Naive thymus-derived CD8-positive, alpha-beta T cell (primary cell): ENCODE measurements around the gene SSU72. TPM values are rescaled to one million over a fixed set of nuclear protein-coding genes. Genes with fewer than 3 reads are reported as not detected.

Source experiments
- ATAC-seq, 2 donors: fragments of 150-1000 bp; cut with Tn5 transposase in 1 of 2; sonication (Bioruptor Pico), chemical (Tn5 transposase) in 1 of 2; 1 replicate in 1 of 2; 2 replicates in 1 of 2; pipeline ENCODE4 v1.10.0; 2021; ENCODE audit warnings: mild to moderate bottlenecking in 2 of 2, moderate library complexity in 2 of 2
- POLR2A ChIA-PET: fragments of 350-600 bp; sonication (Branson Sonifier 250); formaldehyde crosslinking; loops from one replicate; lab custom pipeline; 2021; ENCODE audit warnings: antibody characterized with exemption; lab: Charles Lee
- DNase-seq, 10 donors: peaks; one replicate each; pipeline versions ENCODE4 v3.0.0 to v3.0.0-alpha.2; 2020 to 2022
- H3K27ac Mint-ChIP-seq, 10 donors: one replicate each; pipeline ENCODE4 v1.8.0; 2020 to 2022; ENCODE audit warnings: mild to moderate bottlenecking in 10 of 10, mixed read lengths in 10 of 10, moderate library complexity in 4 of 10, inconsistent platforms in 1 of 10
- H3K27me3 Mint-ChIP-seq, 5 donors: one replicate each; pipeline ENCODE4 v1.8.0; 2021 to 2022; ENCODE audit warnings: mixed read lengths in 5 of 5
- H3K36me3 Mint-ChIP-seq, 3 donors: one replicate each; pipeline ENCODE4 v1.8.0; 2020 to 2022; ENCODE audit warnings: mixed read lengths in 3 of 3, mild to moderate bottlenecking in 2 of 3, inconsistent platforms in 1 of 3
- H3K4me1 Mint-ChIP-seq, 4 donors: one replicate each; pipeline ENCODE4 v1.8.0; 2021 to 2022; ENCODE audit warnings: mixed read lengths in 4 of 4
- H3K4me3 Mint-ChIP-seq, 10 donors: one replicate each; pipeline ENCODE4 v1.8.0; 2020 to 2022; ENCODE audit warnings: mild to moderate bottlenecking in 10 of 10, mixed read lengths in 10 of 10, moderate library complexity in 6 of 10, inconsistent platforms in 1 of 10
- H3K9me3 Mint-ChIP-seq, 9 donors: one replicate each; pipeline ENCODE4 v1.8.0; 2020 to 2022; ENCODE audit warnings: mixed read lengths in 9 of 9, mild to moderate bottlenecking in 3 of 9, inconsistent platforms in 1 of 9, moderate library complexity in 1 of 9
- polyA plus RNA-seq, 3 donors: library from polyadenylated mRNA; unstranded; fragments of 300-500 nt; fragmentation: Illumina TruSeq; gene quantifications; one replicate each; pipeline ENCODE4 v1.2.3, GENCODE V29; 2021
- total RNA-seq, 8 experiments: library from RNA in 2 of 8; stranded (reverse) in 2 of 8; gene quantifications; one replicate each; pipeline ENCODE4 v1.2.3 and lab custom pipeline; 2021 to 2026

Gene SSU72
- total RNA-seq (100 to 1,000 TPM; 158 to 162 TPM), polyA plus RNA-seq (100 to 1,000 TPM; 219 to 290 (median 248) TPM), total RNA-seq (lab: John Stamatoyannopoulos, UW) (94.0 to 163 (median 155) reads per million in 6 experiments)

DNA sequence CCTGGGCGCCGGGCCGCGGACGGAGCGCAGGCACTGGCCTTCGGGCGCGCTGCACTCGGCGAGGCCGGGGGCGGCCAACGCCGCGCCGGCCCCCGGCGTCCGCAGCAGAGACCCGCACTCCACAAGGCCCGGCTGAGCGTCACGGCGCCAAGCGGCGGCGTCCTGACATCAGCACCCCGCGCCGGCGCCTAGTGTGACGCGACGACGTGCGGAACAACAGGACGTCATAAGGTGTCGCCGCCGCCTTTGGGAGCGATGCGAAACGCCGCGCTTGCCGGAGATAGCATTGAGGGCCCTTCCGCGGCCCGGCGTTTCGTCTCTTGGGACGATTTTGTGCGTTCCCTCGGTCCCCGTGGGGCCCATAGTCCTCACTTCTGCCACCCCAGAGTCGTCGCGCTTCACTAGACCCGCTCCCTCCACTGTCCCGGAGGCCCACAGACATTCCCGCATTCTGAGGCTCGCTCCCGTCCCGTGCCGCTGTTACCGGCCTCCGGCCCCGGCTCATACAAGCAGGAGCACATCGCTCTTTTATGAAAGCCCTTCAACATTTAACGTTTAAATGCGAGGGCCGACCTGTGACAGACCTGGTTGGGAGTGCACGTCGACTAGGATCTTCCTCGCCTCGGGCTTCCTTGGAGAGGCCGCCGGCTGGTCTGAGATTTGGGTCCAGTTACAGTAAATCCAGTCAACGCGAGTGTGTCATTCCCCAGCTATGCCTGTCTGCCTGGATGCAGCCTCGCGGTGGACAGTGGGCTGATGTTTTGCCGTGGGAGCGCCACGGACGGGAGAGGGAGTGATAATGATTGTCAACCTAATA lies at the start of gene SSU72:
TSS of gene SSU72 (minus strand) at position 143 of the 817 bp plus-strand sequence. CDS start 306 bp downstream, outside the sequence.
- Mint-ChIP-seq H3K9me3 (no peaks in the 10 kb centered on the region), H3K4me1 (peaks cover 17 to 44% (median 33%) of the 10 kb centered on the region in 4 donors), H3K4me3 (peak within 1 kb of the TSS; percentile 92 to 99 (median 98)), H3K27me3 (no peaks in the 10 kb centered on the region), H3K36me3 (peaks cover 3 to 14% (median 5%) of the 10 kb centered on the region in 3 donors), H3K27ac (peak within 1 kb of the TSS; percentile 99 to 100 (median 100))
- DNase-seq (peak; percentile 85 to 96 (median 92)), ATAC-seq (peak; percentile 77 to 83)
- POLR2A ChIA-PET, result interaction anchor here (1.0 to 7.1 kb wide), 4 partner anchors 23 to 55 kb away, joined by 3 to 87 read pairs (median 4); partner anchors contain the start of gene MIB2

GRCh38 chr1:1623631-1624442 lies 49.2 kb upstream of the SSU72 start:
- ATAC-seq (no peak), DNase-seq (peak in 1 of 10 donors; percentile 56)
- POLR2A ChIA-PET, result interaction anchor here (8.4 kb wide), 1 partner anchor 7 kb away, joined by 246 read pairs; the partner anchor contains the start of gene MIB2
- Mint-ChIP-seq H3K9me3 (no peaks in the 10 kb centered on the region), H3K27ac (peak overlapping the region in 1 of 10 donors; percentile 29), H3K4me3 (no peak overlapping the region), H3K36me3 (no peaks in the 10 kb centered on the region), H3K27me3 (no peaks in the 10 kb centered on the region), H3K4me1 (peaks cover 0 to 12% (median 8%) of the 10 kb centered on the region in 4 donors)

- H3K36me3 Mint-ChIP-seq, result no peaks in the 10 kb centered on the region
- no peak overlapping the region for H3K4me3 Mint-ChIP-seq
- peaks cover 0 to 12% (median 8%) of the 10 kb centered on the region in 4 donors for H3K4me1 Mint-ChIP-seq
Observed at GRCh38 chr1:1623181-1623630, 48.5 kb upstream of the SSU72 start.

GRCh38 chr1:1622788-1623094 lies 48.1 kb upstream of the SSU72 start:
- Mint-ChIP-seq H3K4me3 (no peak overlapping the region), H3K4me1 (peaks cover 0 to 8% (median 8%) of the 10 kb centered on the region in 4 donors), H3K36me3 (no peaks in the 10 kb centered on the region), H3K27me3 (no peaks in the 10 kb centered on the region), H3K9me3 (no peaks in the 10 kb centered on the region), H3K27ac (peak overlapping the region in 2 of 10 donors; percentile 11 to 48)
- DNase-seq, result no peak
- POLR2A ChIA-PET, result no interaction called here
- ATAC-seq, result no peak

More at GRCh38 chr1:1623181-1623630, 48.5 kb upstream of the SSU72 start:
- POLR2A ChIA-PET, result no interaction called here
- no peaks in the 10 kb centered on the region for H3K9me3 Mint-ChIP-seq
- DNase-seq, result no peak
- H3K27me3 Mint-ChIP-seq, result no peaks in the 10 kb centered on the region
- ATAC-seq, result no peak
- H3K27ac Mint-ChIP-seq, result peak overlapping the region in 1 of 10 donors; percentile 11

DNA sequence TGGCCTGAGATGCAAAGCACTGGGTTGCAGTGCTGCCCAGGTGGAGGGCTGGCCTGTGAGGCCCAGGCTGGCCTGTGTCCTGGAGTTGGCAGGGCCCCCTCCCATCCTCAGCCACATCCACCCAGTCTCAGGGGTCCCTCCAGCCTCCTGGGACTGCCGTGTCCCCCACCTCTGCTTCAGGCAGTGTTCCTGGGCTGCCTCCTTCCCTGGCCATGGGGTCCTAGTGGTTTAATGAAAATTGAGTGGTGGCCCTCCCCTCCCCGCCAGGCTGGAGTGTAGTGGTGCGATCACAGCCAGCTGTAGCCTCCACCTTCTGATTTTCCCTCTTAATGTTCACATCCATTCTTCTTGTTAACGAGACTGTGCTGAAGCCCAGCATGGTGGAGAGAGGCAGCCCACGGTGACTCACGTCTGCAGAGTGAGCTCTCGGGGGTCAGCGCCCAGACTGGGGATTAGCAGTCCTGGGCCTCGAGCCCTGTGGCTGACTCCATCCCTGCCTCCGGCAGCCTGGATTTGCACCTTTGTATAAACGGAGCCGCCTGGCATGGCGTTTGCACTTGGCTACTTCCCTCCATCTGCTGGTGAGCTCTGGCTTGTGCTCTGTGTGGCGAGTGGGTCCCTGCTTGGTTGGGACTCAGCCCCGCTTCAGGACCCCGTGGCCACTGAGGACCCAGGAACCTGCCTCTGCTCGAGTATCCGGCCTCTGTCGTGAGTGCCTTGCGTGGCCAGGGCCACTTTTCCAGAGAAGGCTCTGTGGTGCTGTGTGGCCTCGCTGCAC lies 47.5 kb upstream of the SSU72 start:
- POLR2A ChIA-PET, result no interaction called here
- DNase-seq, result no peak

GRCh38 chr1:1621173-1622009 lies 46.7 kb upstream of the SSU72 start:
- Mint-ChIP-seq H3K4me3 (no peak overlapping the region), H3K36me3 (no peaks in the 10 kb centered on the region), H3K4me1 (peaks cover 7 to 20% (median 13%) of the 10 kb centered on the region in 4 donors), H3K27ac (no peak overlapping the region), H3K27me3 (no peaks in the 10 kb centered on the region), H3K9me3 (no peaks in the 10 kb centered on the region)
- ATAC-seq (no peak), DNase-seq (no peak)
- POLR2A ChIA-PET, result interaction anchor here (9.7 kb wide), 1 partner anchor 7 kb away, joined by 246 read pairs; the partner anchor contains the start of gene MMP23B

More for the DNA sequence above, 47.5 kb upstream of the SSU72 start:
- H3K36me3 Mint-ChIP-seq, result no peaks in the 10 kb centered on the region
- H3K4me3 Mint-ChIP-seq, result peak overlapping the region in 1 of 10 donors; percentile 45
- peaks cover 5 to 14% (median 10%) of the 10 kb centered on the region in 4 donors for H3K4me1 Mint-ChIP-seq
- ATAC-seq, result no peak
- H3K9me3 Mint-ChIP-seq, result no peaks in the 10 kb centered on the region
- H3K27ac Mint-ChIP-seq, result no peak overlapping the region
- H3K27me3 Mint-ChIP-seq, result no peaks in the 10 kb centered on the region

GRCh38 chr1:1620433-1621139 lies 45.9 kb upstream of the SSU72 start:
- DNase-seq, result no peak

GRCh38 chr1:1619917-1620361 lies 45.3 kb upstream of the SSU72 start:
- no peaks in the 10 kb centered on the region for H3K9me3 Mint-ChIP-seq
- H3K27me3 Mint-ChIP-seq, result no peaks in the 10 kb centered on the region
- no peak overlapping the region for H3K4me3 Mint-ChIP-seq
- peaks cover 4 to 20% (median 13%) of the 10 kb centered on the region in 4 donors for H3K4me1 Mint-ChIP-seq
- DNase-seq (no peak), ATAC-seq (no peak)
- POLR2A ChIA-PET, result interaction anchor here (9.7 kb wide), 1 partner anchor 8 kb away, joined by 246 read pairs; the partner anchor contains the start of gene MMP23B
- no peak overlapping the region for H3K27ac Mint-ChIP-seq
- no peaks in the 10 kb centered on the region for H3K36me3 Mint-ChIP-seq

More at GRCh38 chr1:1620433-1621139, 45.9 kb upstream of the SSU72 start:
- H3K27ac Mint-ChIP-seq, result peak overlapping the region in 1 of 10 donors; percentile 71
- POLR2A ChIA-PET, result interaction anchor here (9.7 kb wide), 1 partner anchor 7 kb away, joined by 246 read pairs; the partner anchor contains the start of gene MMP23B
- no peaks in the 10 kb centered on the region for H3K27me3 Mint-ChIP-seq
- no peaks in the 10 kb centered on the region for H3K36me3 Mint-ChIP-seq
- peaks cover 4 to 19% (median 12%) of the 10 kb centered on the region in 4 donors for H3K4me1 Mint-ChIP-seq
- no peaks in the 10 kb centered on the region for H3K9me3 Mint-ChIP-seq
- H3K4me3 Mint-ChIP-seq, result no peak overlapping the region
- no peak for ATAC-seq

GRCh38 chr1:1618396-1619068 lies 43.9 kb upstream of the SSU72 start:
- no peaks in the 10 kb centered on the region for H3K27me3 Mint-ChIP-seq
- DNase-seq (peak in 1 of 10 donors; percentile 0), ATAC-seq (no peak)
- peak overlapping the region in 1 of 10 donors; percentile 48 for H3K27ac Mint-ChIP-seq
- no peaks in the 10 kb centered on the region for H3K9me3 Mint-ChIP-seq
- peak overlapping the region in 2 of 10 donors; percentile 3 to 83 for H3K4me3 Mint-ChIP-seq
- POLR2A ChIA-PET, result interaction anchor here (0.5 to 9.7 kb wide), 2 partner anchors 9 to 15 kb away, joined by 3 to 246 read pairs; partner anchors contain the start of gene MMP23B
- no peaks in the 10 kb centered on the region for H3K36me3 Mint-ChIP-seq
- H3K4me1 Mint-ChIP-seq, result peaks cover 11 to 31% (median 26%) of the 10 kb centered on the region in 4 donors

GRCh38 chr1:1617925-1618324 lies 43.3 kb upstream of the SSU72 start:
- no peaks in the 10 kb centered on the region for H3K36me3 Mint-ChIP-seq
- no peaks in the 10 kb centered on the region for H3K27me3 Mint-ChIP-seq
- peak overlapping the region in 2 of 10 donors; percentile 15 to 60 for H3K27ac Mint-ChIP-seq
- peaks cover 12 to 33% (median 28%) of the 10 kb centered on the region in 4 donors for H3K4me1 Mint-ChIP-seq
- DNase-seq (no peak), ATAC-seq (no peak)
- peak overlapping the region in 5 of 10 donors; percentile 76 to 90 (median 83) for H3K4me3 Mint-ChIP-seq
- H3K9me3 Mint-ChIP-seq, result no peaks in the 10 kb centered on the region
- POLR2A ChIA-PET, result interaction anchor here (0.5 to 9.7 kb wide), 3 partner anchors 10 to 36 kb away, joined by 3 to 246 read pairs (median 3); partner anchors contain the start of gene MMP23B
